ENCODE measurements around the gene EEFSEC.
A peak's percentile ranks its signal among the peaks of the same experiment; 100 is the strongest.

EEFSEC gene

GRCh38 chr3:128339491-128340012 is 186.3 kb downstream of the EEFSEC start:
- no peak overlapping the region for H3K4me3 ChIP-seq (ENCODE audit: low read depth, low read length)
- no peak for TF ChIP-seq MAX (IDR thresholded peaks at IDR 0.05; ENCODE audit: low read depth, low read length)
- TF ChIP-seq, protein P1, sequence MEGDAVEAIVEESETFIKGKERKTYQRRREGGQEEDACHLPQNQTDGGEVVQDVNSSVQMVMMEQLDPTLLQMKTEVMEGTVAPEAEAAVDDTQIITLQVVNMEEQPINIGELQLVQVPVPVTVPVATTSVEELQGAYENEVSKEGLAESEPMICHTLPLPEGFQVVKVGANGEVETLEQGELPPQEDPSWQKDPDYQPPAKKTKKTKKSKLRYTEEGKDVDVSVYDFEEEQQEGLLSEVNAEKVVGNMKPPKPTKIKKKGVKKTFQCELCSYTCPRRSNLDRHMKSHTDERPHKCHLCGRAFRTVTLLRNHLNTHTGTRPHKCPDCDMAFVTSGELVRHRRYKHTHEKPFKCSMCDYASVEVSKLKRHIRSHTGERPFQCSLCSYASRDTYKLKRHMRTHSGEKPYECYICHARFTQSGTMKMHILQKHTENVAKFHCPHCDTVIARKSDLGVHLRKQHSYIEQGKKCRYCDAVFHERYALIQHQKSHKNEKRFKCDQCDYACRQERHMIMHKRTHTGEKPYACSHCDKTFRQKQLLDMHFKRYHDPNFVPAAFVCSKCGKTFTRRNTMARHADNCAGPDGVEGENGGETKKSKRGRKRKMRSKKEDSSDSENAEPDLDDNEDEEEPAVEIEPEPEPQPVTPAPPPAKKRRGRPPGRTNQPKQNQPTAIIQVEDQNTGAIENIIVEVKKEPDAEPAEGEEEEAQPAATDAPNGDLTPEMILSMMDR (IDR thresholded peaks at IDR 0.05; ENCODE audit: low read depth, low read length) = no peak
- no peak for TF ChIP-seq MYC (IDR thresholded peaks at IDR 0.05; ENCODE audit: low read depth, low read length)
- TF ChIP-seq POLR2A (IDR thresholded peaks at IDR 0.05; ENCODE audit: extremely low read depth, insufficient read length) = no peak
- DNase-seq (ENCODE audit: low read depth) = peak; percentile 25

DNA sequence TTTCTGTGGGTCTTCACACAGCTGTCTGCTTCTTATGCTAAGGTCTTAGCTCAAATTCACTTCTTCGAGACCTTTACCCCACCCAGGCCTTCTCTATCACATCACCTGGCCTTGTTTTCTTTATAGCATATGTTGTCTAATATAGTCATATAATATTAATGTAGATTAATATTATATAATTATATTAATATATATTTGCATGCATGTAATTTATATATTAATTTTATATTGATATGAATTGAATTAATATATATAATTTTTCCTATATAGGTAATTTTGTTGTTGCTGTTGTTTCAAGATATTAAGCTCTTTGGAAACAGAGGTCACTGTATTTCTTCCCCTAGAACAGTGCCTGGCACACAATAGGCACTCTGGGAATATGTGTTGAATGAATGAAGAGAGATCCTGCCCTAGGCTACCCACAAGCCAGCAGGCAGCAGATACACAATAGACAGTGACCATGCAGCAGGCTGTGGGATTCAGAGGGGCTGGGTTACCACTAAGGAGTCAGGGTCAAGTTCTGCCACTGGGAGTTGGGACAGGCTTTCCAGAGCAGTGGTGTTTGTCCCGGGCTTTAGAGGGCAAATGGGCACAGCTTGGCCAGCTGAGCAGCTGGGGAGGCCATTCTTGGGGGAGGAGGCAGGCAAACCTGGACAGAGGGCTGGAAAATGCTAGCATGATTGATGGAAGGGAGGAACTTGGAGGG is 187.1 kb downstream of the EEFSEC start:
- TF ChIP-seq MAX (IDR thresholded peaks at IDR 0.05; ENCODE audit: low read depth, low read length) = no peak
- TF ChIP-seq MYC (IDR thresholded peaks at IDR 0.05; ENCODE audit: low read depth, low read length) = no peak
- no peak for TF ChIP-seq POLR2A (IDR thresholded peaks at IDR 0.05; ENCODE audit: extremely low read depth, insufficient read length)
- TF ChIP-seq, protein P1 (IDR thresholded peaks at IDR 0.05; ENCODE audit: low read depth, low read length) = no peak
- no peak for DNase-seq (ENCODE audit: low read depth)
- H3K4me3 ChIP-seq (ENCODE audit: low read depth, low read length) = no peak overlapping the region

- no peak for TF ChIP-seq MYC (IDR thresholded peaks at IDR 0.05; ENCODE audit: low read depth, low read length)
- TF ChIP-seq MAX (IDR thresholded peaks at IDR 0.05; ENCODE audit: low read depth, low read length) = no peak
- TF ChIP-seq, protein P1 (IDR thresholded peaks at IDR 0.05; ENCODE audit: low read depth, low read length) = no peak
- no peak for TF ChIP-seq POLR2A (IDR thresholded peaks at IDR 0.05; ENCODE audit: extremely low read depth, insufficient read length)
- H3K4me3 ChIP-seq (ENCODE audit: low read depth, low read length) = no peak overlapping the region
- DNase-seq (ENCODE audit: low read depth) = no peak
Measured at GRCh38 chr3:128340904-128341555, 187.7 kb downstream of the EEFSEC start.

DNA sequence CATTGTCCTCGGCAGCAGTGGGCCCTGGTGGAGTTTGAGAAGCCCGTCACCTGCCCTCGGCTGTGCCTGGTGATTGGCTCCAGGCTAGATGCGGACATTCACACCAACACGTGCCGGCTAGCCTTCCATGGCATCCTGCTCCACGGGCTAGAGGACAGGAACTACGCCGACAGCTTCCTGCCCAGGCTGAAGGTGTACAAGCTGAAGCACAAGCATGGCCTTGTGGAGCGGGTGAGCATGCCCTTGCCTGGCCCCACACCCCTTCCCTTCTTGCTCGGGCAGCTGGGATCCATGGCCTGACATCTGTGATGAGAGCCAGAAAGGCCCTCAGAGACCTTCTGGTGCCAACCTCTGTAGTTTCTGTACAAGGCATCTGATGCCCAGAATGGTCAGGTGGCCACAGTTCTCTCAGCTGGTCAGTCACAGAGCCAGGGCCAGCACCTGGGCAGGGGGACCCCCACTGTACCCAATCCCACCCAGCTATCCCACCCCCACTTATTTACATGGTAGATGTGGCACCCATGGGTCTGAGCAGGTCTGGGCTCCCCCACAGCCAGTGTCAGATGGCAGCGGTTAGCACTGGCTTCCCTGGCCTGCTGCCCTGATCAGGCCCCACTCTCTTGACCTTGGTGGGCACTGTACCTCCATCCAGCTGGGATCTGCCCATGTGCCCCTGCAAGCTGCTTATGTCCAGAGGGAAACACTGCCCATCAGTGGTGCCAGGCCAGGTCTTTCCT is 188.5 kb downstream of the EEFSEC start:
- no peak overlapping the region for H3K4me3 ChIP-seq (ENCODE audit: low read depth, low read length)
- TF ChIP-seq, protein P1 (IDR thresholded peaks at IDR 0.05; ENCODE audit: low read depth, low read length) = no peak
- TF ChIP-seq POLR2A (IDR thresholded peaks at IDR 0.05; ENCODE audit: extremely low read depth, insufficient read length) (no peak), MYC (IDR thresholded peaks at IDR 0.05; ENCODE audit: low read depth, low read length) (no peak), MAX (IDR thresholded peaks at IDR 0.05; ENCODE audit: low read depth, low read length) (no peak)
- no peak for DNase-seq (ENCODE audit: low read depth)

GRCh38 chr3:128342701-128343180 is 189.5 kb downstream of the EEFSEC start:
- no peak for TF ChIP-seq MYC (IDR thresholded peaks at IDR 0.05; ENCODE audit: low read depth, low read length)
- H3K4me3 ChIP-seq (ENCODE audit: low read depth, low read length) = no peak overlapping the region
- no peak for DNase-seq (ENCODE audit: low read depth)

Measured in NB4 (cell line).